ENCODE data around the gene GPRIN3. TPM values are rescaled to one million over a fixed set of nuclear protein-coding genes. Genes with fewer than 3 reads are reported as not detected.

GPRIN3 gene
- total RNA-seq, 1 donor from 2014 or later: 0.10 TPM

DNA sequence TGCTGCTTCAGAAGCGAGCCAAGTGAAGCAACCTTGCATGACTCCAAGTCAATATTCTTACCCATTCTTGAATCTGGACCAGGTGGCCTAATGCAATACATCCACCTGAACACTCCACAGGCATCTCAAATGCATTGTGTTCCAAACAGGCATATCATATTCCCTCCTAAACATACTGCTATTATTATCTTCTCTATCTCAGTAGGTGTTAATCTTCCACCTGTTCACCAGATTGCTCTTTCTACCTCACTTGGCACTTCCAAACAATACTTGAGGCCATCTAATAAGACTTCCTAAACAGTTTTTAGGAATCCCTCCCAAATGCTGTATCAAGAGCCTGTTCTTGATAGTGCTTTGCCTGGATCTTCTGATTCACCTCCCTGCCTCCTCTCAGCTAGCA is 90.7 kb downstream of the GPRIN3 start:
- no peaks in the 10 kb centered on the region for H3K36me3 Mint-ChIP-seq (ENCODE audit: low read depth)
- no peak for DNase-seq (ENCODE audit: low spot score)
- peaks cover 11% of the 10 kb centered on the region for H3K4me1 Mint-ChIP-seq (ENCODE audit: low read depth)
- H3K27ac Mint-ChIP-seq (ENCODE audit: unreplicated experiment): no peak overlapping the region
- TF ChIP-seq, protein P1, sequence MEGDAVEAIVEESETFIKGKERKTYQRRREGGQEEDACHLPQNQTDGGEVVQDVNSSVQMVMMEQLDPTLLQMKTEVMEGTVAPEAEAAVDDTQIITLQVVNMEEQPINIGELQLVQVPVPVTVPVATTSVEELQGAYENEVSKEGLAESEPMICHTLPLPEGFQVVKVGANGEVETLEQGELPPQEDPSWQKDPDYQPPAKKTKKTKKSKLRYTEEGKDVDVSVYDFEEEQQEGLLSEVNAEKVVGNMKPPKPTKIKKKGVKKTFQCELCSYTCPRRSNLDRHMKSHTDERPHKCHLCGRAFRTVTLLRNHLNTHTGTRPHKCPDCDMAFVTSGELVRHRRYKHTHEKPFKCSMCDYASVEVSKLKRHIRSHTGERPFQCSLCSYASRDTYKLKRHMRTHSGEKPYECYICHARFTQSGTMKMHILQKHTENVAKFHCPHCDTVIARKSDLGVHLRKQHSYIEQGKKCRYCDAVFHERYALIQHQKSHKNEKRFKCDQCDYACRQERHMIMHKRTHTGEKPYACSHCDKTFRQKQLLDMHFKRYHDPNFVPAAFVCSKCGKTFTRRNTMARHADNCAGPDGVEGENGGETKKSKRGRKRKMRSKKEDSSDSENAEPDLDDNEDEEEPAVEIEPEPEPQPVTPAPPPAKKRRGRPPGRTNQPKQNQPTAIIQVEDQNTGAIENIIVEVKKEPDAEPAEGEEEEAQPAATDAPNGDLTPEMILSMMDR (IDR thresholded peaks at IDR 0.05): no peak
- no peaks in the 10 kb centered on the region for H3K9me3 Mint-ChIP-seq (ENCODE audit: low read depth)
- H3K27me3 Mint-ChIP-seq (ENCODE audit: low read depth): peaks cover 3% of the 10 kb centered on the region
- no peak overlapping the region for H3K4me3 Mint-ChIP-seq (ENCODE audit: unreplicated experiment)

DNA sequence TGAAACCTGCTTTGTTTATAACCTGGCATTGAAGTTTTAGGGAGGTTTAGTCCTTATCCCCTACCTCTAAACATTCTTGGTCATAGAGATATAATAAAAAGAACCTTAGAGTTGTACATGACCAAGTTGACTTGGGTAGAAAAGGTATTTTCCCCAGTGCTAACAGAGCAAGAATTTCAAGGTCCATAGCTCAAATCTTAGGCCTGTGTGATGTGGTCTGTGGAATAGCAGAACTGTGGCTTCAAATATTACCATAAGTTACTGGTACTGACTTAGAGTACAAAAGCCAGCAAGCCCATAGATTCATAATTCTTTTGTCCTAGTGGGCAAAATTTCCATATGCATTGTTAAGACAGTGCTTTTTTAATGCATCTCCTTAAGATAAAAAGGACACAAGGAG is 91.2 kb downstream of the GPRIN3 start:
- no peak for DNase-seq (ENCODE audit: low spot score)
- H3K4me3 Mint-ChIP-seq (ENCODE audit: unreplicated experiment): no peak overlapping the region
- H3K4me1 Mint-ChIP-seq (ENCODE audit: low read depth): peaks cover 9% of the 10 kb centered on the region
- no peaks in the 10 kb centered on the region for H3K9me3 Mint-ChIP-seq (ENCODE audit: low read depth)
- peaks cover 3% of the 10 kb centered on the region for H3K27me3 Mint-ChIP-seq (ENCODE audit: low read depth)
- H3K27ac Mint-ChIP-seq (ENCODE audit: unreplicated experiment): no peak overlapping the region
- TF ChIP-seq, protein P1 (IDR thresholded peaks at IDR 0.05): no peak
- no peaks in the 10 kb centered on the region for H3K36me3 Mint-ChIP-seq (ENCODE audit: low read depth)

DNA sequence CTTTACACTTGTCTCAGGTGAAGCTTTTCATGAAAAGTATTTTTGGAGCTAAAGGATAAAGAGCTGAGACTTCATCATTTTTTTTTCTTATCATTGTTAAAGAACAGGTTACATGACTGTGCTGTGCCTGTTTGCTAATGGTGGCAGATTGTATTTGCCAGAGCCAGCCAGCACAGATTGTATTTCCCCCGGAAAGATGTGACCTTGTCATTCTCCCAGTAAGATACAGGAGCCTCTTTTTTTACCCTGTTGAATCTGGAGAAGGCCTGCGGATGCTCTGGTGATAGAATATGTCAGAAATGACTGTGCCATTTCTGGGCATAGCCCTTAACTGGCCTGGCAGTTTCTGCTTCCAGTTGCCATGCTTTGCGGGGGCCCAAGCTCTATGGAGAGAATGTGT is 91.9 kb downstream of the GPRIN3 start:
- no peak overlapping the region for H3K4me3 Mint-ChIP-seq (ENCODE audit: unreplicated experiment)
- DNase-seq (ENCODE audit: low spot score): no peak
- H3K9me3 Mint-ChIP-seq (ENCODE audit: low read depth): no peaks in the 10 kb centered on the region
- H3K4me1 Mint-ChIP-seq (ENCODE audit: low read depth): peaks cover 2% of the 10 kb centered on the region
- no peaks in the 10 kb centered on the region for H3K36me3 Mint-ChIP-seq (ENCODE audit: low read depth)
- H3K27ac Mint-ChIP-seq (ENCODE audit: unreplicated experiment): no peak overlapping the region
- peaks cover 3% of the 10 kb centered on the region for H3K27me3 Mint-ChIP-seq (ENCODE audit: low read depth)
- TF ChIP-seq, protein P1 (IDR thresholded peaks at IDR 0.05): no peak

DNA sequence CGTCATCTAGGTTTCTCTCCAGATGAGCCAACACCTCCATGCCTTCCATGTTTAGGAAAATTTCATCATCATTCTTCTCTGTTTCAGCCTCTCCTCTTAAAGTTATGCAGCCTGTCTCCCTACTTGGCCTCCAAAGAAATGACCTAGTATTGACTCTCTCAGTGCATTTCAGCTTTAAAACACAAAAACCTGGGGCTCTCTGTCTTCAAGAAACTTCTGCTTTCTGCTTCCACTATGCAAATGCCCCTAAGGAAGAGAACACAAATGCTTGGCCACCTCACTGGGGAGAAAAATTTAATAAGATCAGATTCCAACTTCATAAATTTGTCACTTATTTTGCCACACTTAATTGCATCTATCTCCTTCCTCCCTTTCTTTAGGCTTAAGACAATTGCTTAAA is 93.3 kb downstream of the GPRIN3 start:
- H3K9me3 Mint-ChIP-seq (ENCODE audit: low read depth): no peaks in the 10 kb centered on the region
- H3K36me3 Mint-ChIP-seq (ENCODE audit: low read depth): no peaks in the 10 kb centered on the region
- TF ChIP-seq, protein P1 (IDR thresholded peaks at IDR 0.05): no peak
- peaks cover 3% of the 10 kb centered on the region for H3K27me3 Mint-ChIP-seq (ENCODE audit: low read depth)
- no peak overlapping the region for H3K27ac Mint-ChIP-seq (ENCODE audit: unreplicated experiment)
- no peaks in the 10 kb centered on the region for H3K4me1 Mint-ChIP-seq (ENCODE audit: low read depth)
- no peak overlapping the region for H3K4me3 Mint-ChIP-seq (ENCODE audit: unreplicated experiment)
- DNase-seq (ENCODE audit: low spot score): no peak

DNA sequence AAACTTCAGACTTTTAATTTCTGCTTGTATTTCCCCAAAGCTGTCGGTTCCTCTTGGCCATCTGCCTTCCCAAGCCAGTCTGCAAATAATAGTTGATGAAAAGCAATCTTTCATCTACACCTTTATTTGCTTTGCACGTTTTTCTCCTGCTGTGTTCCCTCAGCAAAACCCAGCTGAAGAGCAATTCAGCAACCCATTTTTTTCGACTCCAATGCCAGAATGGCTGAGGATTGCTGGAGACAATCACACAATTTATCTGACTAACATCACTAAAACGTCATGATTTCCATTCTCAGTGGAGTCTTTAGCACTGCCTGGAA is 94.3 kb downstream of the GPRIN3 start:
- no peak for DNase-seq (ENCODE audit: low spot score)
- H3K36me3 Mint-ChIP-seq (ENCODE audit: low read depth): no peaks in the 10 kb centered on the region
- TF ChIP-seq, protein P1 (IDR thresholded peaks at IDR 0.05): no peak
- H3K9me3 Mint-ChIP-seq (ENCODE audit: low read depth): peaks cover 2% of the 10 kb centered on the region
- H3K27ac Mint-ChIP-seq (ENCODE audit: unreplicated experiment): no peak overlapping the region
- no peak overlapping the region for H3K4me3 Mint-ChIP-seq (ENCODE audit: unreplicated experiment)
- peaks cover 3% of the 10 kb centered on the region for H3K27me3 Mint-ChIP-seq (ENCODE audit: low read depth)
- no peaks in the 10 kb centered on the region for H3K4me1 Mint-ChIP-seq (ENCODE audit: low read depth)
